ENCODE measurements around the gene COG3. TPM values are rescaled to one million over a fixed set of nuclear protein-coding genes. Genes with fewer than 3 reads are reported as not detected.

Gene COG3
- total RNA-seq, 2 donors from 2014 or later: 11.7 to 18.6 TPM

DNA sequence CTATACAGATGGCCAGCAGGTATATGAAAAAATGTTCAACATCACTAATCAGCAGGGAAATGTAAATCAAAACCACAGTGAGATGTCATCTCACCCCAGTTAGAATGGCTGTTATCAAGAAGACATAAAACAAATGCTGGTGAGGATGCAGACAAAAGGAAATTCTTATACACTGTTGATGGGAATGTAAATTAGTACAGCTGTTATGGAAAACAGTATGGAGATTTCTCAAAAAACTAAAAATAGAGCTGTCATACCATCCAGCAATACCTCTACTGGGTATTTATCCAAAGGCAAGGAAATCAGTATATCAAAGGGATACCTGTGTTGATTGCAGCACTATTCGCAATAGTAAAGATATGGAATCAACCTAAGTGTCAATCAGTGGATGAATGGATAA lies 22.9 kb downstream of the COG3 start:
- DNase-seq (no peak), ATAC-seq (no peak)
- intact Hi-C loops (cut with DNase I): loop anchor here in 1 of 2 donors (5.0 kb wide), 1 partner anchor 115 kb away; no protein-coding TSS in a partner anchor

DNA sequence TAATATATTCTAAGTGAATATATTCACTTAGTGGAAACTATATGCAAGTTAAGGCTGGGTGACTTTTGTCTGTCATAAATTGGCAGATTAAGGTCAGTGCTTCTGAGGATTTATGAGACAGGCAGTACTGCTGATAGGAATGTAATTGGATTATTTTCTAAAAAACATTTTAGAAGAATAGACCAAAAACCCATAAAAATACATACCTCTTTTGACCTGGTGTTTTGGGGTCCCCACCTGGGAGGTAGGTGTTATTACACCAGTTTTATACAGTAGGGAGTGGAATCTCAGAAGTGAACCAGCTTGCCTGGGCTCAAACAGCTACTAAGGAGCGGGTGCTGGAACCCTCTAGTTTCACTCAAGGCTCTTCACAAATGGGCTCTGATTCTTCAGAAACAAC lies 25.3 kb downstream of the COG3 start:
- no peak for ATAC-seq
- no peak for DNase-seq
- intact Hi-C loops (cut with DNase I): no loop called here

DNA sequence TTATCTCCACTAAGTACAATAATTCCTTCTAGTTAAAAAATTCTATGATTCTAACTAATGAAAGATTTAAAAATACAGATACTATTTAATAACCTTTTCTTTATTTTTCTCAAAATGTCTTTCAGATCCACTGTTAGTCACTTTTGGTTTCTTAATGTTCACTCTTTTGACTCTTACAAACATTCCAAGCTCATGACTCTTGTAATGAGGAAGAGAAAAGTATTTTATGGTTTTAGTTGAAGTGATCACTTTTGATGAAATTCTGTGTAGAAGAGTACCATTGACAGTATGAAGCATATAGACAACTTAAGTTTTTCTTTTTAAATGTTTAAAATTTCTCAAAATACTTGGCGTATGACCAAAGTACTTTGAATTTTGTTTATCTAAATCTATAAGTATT lies 27.8 kb downstream of the COG3 start:
- ATAC-seq: no peak
- no peak for DNase-seq
- intact Hi-C loops (cut with DNase I): no loop called here

DNA sequence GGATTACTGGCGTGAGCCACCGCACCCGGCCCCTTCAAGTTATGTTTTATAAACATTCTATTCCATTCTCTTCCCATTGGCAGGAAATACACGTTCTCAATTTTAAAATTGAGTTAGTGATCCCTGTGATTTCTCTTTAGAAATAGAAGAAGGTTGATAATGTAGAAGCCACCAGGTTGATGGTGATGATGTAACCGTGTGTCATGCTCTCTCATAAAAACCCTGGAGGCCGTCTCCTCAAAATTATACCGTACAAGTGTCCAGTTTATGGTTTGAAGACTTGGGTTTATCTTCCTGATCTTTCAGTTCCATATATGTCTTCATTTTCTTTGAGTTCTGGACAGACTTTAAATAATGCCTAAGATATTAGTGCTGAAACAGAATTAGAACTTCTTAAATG lies 32.2 kb downstream of the COG3 start:
- ATAC-seq (no peak), DNase-seq (no peak)
- intact Hi-C loops (cut with DNase I): no loop called here

DNA sequence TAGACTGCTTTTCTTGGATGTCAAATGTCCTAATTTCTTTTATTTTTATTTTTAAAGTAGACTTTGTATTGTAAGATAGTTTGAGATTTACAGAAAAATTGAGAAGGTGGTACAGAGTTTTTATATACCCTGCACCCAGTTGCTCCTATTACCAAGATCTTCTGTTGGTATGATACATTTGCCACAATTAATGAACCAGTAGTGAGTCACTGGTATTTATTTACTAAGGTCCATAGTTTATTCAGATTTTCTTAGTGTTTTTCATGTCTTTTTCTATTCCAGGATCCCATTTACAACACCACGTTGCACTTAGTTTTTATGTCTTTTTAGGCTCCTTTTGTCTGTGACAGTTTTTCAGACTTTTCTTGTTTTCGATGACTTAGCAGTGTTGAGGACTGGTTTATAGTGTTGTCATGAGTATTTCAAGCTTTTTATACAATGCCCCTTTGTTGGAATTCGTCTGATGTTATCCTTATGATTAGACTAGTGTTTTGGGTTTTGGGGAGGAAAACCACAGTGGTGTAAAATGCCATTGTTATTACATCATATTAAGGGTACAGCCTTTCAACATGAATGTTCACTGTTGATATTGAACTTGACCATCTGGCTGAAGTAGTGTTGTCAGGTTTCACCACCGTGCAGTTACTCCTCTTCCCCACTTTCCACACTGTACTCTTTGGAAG lies 35.9 kb downstream of the COG3 start:
- intact Hi-C loops (cut with DNase I): no loop called here
- ATAC-seq: peak in 1 of 2 donors; percentile 81
- DNase-seq: no peak

DNA sequence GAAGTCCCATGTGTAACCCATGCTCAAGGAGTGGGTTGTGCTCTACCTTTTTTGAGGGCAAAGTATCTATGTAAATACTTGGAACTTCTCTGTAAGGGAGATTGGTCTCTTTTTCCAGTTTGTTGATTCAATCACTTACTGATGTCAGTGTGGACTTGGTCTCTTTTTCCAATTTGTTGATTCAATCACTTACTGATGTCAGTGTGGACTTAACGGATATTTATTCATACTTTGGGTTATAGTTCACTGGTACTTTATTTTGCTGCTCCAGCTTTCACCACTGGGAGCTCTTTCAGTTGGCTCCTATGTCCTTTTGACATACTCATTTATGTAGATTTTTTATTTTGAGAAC lies 36.4 kb downstream of the COG3 start:
- intact Hi-C loops (cut with DNase I): no loop called here
- no peak for DNase-seq
- no peak for ATAC-seq

DNA sequence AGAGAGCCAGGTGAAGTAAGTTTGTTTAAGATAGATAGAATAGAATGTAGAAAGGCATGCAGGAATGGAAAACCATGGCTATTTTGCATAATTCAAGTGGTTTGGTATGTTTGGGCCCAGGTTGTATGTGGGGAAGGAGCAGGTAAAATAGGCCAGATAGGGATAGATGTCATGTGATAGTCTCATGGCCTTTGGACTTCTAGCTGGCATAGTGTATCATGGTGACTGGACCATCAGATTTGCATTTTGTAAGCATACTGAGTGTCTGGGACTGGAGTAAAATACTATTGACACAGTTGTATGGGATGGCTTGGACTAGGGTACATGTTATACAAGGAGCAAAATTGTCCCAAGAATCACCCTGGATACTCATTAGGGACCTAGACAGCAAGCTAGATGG lies 38.9 kb downstream of the COG3 start:
- DNase-seq (no peak), ATAC-seq (no peak)
- intact Hi-C loops (cut with DNase I): no loop called here

DNA sequence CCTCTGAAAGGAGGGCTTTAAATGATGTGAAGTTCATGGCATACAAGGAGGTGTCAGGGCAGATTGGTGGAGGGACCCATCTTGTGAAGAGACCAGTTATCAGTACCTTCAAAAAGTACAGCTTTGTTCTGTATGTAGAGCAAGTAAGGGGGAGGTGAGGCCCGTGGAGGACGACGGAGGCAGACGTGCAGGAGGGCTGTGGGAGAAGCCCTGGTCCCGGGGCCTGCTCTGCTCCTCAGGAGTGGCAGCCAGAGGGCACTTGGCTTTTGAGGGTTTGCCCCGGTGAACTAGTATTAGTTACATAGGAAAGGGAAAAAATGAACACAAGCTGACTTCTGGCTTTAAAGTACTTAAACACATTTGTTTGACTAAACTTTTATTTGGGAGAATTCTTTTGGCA lies 42.1 kb downstream of the COG3 start:
- ATAC-seq (no peak), DNase-seq (no peak)
- intact Hi-C loops (cut with DNase I): no loop called here

DNA sequence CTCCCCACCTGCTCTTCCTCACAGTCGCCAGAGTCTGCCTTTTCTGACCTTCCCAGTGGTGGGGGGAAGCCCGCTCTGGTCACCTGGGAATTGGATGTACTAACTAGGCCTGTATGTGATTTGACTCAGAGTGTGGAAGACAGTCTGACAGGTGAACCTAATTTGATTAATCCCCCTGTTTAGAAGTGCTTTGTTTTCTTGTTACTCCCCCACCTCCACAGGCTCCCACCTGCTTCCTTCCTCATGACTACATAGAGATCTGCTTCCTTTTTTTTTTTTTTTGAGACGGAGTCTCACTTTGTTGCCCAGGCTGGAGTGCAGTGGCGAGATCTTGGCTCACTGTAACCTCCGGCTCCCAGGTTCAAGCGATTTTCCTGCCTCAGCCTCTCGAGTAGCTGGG lies 44.0 kb downstream of the COG3 start:
- ATAC-seq: no peak
- no peak for DNase-seq

DNA sequence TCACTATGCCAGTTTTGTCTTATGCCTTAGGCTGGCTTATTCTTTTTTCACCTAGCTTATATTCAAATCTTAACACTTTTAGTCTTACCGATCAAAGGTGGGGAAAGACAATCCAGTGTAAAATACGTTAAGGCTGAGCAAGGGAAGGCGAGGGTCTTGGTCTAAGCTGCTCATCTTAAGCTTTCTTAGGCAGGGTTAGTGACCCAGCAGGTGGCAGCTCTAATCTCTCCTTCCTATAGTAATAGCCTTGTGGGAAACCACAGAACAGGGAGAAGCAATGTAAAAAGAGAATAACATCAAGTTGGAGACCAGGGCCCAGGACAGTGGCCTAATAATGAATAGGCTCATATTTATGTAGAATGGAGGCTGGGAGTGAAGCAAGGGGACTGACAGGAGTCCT lies 45.9 kb downstream of the COG3 start:
- no peak for ATAC-seq
- no peak for DNase-seq
- intact Hi-C loops (cut with DNase I): loop anchor here in 1 of 2 donors (5.0 kb wide), 1 partner anchor 652 kb away; no protein-coding TSS in a partner anchor

More for the DNA sequence above, 44.0 kb downstream of the COG3 start:
- intact Hi-C loops (cut with DNase I): no loop called here

DNA sequence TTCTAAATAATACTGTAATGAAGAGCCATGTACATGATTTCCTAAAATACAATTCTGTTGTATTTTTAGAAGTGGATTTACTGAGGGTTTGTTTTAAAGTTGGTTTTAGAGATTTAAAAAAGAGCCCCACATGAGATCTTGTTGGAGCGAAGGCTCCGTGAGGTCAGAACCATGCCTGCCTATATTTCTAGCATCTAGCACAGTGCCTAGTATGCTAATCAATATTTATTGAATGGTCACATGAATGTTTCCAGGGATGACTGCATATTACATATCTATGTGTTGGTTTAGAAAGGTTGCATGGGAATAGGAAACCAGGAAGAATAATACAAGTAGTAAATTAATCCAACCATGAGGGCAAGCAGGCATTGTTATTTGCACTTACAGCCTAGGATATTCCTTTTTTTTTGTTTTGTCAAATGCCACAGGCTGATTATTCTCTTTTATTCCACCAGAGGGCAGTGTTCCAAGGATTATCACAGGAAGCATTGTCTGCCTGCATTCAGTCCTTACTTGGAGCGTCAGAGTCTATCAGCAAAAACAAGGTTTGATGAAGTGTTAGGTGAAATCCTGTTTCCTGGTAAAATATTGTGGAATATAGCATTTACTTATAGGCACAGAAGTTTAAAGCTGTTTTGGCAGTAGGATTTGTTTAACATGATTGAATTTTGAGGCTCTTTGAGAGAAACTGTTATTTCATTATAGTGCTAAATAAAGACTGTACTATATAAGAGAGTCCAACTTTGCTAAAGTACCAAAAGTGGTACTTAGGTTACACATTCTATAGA lies 46.8 kb downstream of the COG3 start:
- intact Hi-C loops (cut with DNase I): loop anchor here in 1 of 2 donors (5.0 kb wide), 1 partner anchor 651 kb away; no protein-coding TSS in a partner anchor
- DNase-seq: no peak
- ATAC-seq: peak; percentile 47 to 68

DNA sequence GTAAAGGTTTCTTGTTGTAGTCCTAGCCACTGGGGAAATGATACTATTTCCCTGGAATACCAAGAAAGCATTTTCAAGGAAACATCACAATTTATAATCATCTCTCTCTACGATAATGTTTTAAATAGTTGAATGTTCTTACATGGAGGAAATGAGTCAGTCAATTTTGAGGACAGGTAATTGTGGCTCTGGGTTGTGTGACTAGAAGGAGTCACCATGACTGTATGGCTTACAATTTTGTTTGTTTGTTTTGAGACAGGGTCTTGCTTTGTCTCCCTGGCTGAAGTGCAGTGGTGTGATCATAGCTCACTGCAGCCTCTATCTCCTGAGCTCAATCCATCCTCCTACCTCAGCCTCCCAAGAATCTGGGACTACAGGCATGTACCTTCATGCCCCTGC lies 47.4 kb downstream of the COG3 start:
- intact Hi-C loops (cut with DNase I): loop anchor here in 1 of 2 donors (5.0 kb wide), 1 partner anchor 650 kb away; no protein-coding TSS in a partner anchor
- ATAC-seq (no peak), DNase-seq (no peak)

DNA sequence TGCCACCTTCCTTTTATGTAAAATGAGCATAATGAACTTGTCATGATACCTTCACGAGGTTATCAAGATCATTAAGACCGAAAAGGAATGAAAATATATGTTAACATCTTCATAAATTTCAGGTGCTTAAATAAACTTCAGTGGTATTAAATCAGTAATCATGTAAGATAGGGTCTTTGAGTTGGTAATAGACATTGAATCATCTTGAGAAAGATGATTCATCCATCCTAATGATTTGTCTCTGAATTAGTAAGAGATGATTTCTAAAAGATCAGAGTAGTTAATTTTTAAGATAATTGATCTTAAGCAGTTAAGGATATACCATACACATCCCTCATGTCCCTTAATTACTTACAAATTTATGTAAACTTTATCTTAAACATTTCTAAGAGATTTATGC lies 52.0 kb downstream of the COG3 start:
- no peak for ATAC-seq
- no peak for DNase-seq
- intact Hi-C loops (cut with DNase I): no loop called here

DNA sequence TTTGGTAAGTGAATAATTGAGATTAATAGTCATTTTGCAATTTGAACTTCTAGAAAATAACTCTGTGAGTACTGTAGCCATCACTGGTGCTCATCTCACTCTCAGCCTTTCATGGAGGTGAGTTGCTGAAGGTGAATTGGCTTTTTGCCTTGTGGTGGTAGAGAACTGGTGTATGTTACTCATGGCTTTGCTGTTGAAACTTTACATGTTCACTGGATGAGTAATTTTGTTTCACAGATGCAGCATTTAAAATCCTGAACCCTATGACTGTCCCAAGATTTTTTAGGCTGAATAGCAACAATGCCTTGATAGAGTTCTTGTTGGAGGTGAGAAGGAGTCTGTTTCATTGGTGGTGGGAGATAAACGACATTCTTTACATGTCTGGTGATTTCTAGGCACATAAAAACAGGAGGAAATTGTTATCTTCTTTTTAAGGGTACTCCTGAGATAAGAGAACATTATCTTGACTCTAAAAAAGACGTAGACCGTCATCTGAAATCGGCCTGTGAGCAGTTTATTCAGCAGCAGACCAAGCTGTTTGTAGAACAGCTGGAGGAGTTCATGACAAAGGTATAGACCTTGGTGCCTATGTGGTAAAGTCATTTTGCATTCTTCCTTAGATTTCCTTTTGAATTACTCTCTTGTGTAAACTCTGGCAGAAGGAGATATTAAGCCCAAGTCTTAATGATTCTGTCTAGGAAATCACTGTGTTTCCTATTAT lies 53.9 kb downstream of the COG3 start:
- peak in 1 of 2 donors; percentile 15 for ATAC-seq
- no peak for DNase-seq
- intact Hi-C loops (cut with DNase I): no loop called here

DNA sequence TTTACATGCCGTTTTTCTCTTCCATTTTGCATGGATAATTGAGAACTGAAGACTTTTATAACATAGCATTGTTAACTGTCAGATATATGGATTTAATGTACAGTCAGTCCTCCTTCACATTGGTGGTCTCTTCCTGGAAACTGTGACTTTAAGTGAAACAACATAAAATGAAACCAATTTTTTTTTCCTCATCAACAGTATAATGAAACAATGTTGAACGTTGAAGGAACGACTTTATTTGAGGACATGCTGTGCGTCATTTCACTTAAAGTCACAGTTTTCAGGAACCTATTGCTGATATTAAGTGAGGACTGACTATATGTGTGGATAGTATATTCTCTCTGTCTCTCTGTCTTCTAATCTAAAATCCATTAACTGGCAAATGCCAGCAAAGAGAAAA lies 54.8 kb downstream of the COG3 start:
- ATAC-seq (no peak), DNase-seq (no peak)
- intact Hi-C loops (cut with DNase I): no loop called here

DNA sequence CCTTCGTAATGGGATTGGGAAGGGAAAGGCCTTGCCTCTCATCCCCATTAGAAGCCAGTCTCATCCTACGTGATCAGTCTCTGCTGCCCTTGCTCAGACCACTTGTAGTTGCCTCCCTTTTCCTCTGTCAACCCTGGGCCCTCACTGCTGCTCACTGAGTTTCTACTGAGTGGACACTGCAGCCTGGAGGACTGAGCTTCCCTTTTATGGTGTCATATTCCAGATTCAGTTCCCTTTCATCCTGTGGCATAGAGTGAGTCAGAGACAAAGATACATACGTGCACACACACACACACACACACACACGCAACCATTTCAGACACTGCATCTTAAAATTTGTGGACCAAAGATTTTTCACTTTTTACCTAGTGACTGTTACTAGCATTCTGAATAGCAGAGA lies 56.6 kb downstream of the COG3 start:
- DNase-seq (no peak), ATAC-seq (peak; percentile 50 to 76)
- intact Hi-C loops (cut with DNase I): no loop called here

DNA sequence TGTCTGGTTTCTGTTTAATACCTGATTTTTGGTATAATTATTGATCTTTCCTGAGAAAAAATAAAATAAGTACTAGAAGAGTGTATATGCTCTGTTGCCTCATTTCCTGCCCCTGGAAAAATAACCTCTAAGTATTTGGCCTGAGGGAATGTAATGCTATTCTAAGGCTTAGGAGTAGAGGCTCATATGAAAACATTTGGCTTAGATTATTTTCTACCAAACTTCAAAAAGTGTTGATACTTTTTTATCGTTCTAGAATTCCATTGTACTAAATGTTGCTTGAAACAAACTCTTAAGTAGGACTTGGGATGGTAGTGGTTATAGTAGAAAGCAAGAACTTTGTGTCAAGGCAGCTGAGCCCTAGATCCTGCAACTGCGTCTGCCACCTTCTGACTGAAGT lies 57.8 kb downstream of the COG3 start:
- intact Hi-C loops (cut with DNase I): no loop called here
- ATAC-seq: no peak
- no peak for DNase-seq

DNA sequence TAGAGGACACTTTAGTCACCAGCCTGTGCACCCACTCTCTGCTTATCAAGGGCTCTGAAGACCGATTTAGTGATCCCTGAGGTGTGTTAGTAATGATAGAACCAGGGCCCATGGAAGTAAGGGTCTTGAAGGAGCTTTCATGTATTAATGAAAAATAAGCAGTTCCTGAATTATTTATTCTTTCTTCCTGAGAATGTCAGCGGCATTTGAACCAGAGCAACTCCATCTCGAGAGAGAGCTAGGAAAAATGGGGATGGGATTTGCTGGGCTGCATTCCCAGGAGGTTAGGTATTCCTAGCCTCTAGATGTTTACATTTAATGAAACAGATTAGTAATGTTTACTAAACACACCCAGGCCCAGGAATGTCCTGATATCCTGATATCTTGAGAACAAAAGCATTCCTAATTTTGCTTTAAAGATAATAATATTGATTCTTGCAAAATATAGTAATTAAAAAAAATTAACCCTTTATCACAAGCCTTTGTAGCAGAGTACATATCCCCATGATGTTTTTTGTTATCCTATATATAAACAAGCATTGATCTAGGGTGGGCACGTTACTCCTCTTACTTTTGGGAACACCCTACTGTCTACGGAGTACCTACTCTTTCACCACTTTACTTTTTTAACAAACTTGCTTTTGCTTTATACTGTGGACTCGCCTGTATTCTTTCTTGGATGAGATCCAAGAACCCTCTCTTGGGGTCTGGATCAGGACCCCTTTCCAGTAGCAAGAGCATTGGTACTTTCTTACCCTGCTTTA lies 63.1 kb downstream of the COG3 start:
- ATAC-seq (no peak), DNase-seq (no peak)
- intact Hi-C loops (cut with DNase I): no loop called here

DNA sequence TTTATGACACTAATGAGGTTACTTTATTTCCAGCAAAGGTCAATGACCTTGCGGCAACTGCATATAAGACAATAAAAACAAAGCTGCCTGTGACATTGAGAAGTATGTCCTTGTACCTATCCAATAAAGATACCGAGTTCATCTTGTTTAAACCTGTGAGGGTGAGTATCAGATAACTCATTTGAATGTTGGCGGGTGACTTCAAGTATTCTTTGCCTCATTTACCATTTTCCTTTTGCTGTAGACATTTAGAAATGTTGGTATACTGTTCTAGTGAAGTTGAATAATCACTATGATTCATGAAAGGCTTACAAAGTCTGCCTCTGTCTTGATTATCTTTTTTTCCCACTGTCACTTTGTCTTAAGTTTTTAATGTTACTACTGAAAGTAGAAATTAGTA lies 65.0 kb downstream of the COG3 start:
- ATAC-seq (no peak), DNase-seq (no peak)
- intact Hi-C loops (cut with DNase I): no loop called here

Data from left cardiac atrium (tissue), 4 donors.